ENCODE measurements around the gene CHMP1A.
"Not testable (repeated sequence)": the region's sequence is repeated elsewhere in the genome, so short reads cannot be mapped to it uniquely, and the experiment has no call there.

CHMP1A gene

DNA sequence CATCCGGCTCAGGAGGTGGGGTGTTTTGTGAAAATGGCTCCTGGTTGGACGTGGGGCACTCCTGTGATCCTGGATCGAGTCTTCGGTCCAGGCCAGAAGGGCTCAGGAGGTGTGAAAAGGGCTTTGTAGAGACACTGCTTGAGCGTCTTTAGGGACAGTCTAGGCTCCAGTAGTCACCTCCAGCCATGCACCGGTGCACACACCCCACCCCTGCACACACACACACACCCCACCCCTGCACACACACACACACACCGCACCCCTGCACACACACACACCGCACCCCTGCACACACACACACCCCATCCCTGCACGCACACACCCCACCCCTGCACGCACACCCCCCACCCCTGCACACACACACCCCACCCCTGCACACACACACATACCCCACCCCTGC, 19.1 kb downstream of the CHMP1A start:
- H3K27me3 ChIP-seq (ENCODE audit: insufficient read depth, low read length), result peaks cover 7% of the 10 kb centered on the region
- H3K27ac ChIP-seq (ENCODE audit: low read depth, low read length), result no peak overlapping the region
- 85% methylated on average over 5 of the region's 10 CpGs for WGBS
- H3K9ac ChIP-seq (ENCODE audit: low read depth, low read length), result no peak overlapping the region
- no peaks in the 10 kb centered on the region for H3K36me3 ChIP-seq (ENCODE audit: insufficient read depth, low read length)
- H3K4me3 ChIP-seq (ENCODE audit: low read length), result no peak overlapping the region
- H3K9me3 ChIP-seq (ENCODE audit: insufficient read depth, low read depth, low read length), result no peaks in the 10 kb centered on the region
- H3K4me1 ChIP-seq (ENCODE audit: insufficient read depth, low read length), result no peaks in the 10 kb centered on the region

DNA sequence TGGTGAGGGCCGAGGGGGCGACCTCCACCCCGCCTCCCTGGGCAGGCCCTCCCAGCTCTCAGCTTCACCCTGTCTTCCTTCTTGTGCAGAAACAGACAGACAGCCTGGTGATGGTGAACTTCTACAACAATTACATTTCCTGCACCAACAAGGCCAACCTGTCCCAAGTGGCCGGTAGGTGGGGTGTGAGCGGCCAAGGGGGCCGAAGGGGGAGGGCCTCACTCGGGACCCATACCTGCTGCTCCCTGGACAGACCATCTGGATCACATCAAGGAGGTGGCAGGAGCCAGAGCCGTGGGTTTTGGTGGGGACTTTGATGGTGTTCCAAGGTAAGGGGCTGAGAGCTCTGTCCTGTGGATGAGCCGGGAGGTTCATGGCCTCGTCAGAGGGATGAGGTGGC, 20.1 kb downstream of the CHMP1A start:
- 88% methylated on average over 10 of the region's 10 CpGs for WGBS
- H3K9me3 ChIP-seq (ENCODE audit: insufficient read depth, low read depth, low read length), result no peaks in the 10 kb centered on the region
- H3K4me3 ChIP-seq (ENCODE audit: low read length), result no peak overlapping the region
- H3K4me1 ChIP-seq (ENCODE audit: insufficient read depth, low read length), result no peaks in the 10 kb centered on the region
- peaks cover 7% of the 10 kb centered on the region for H3K27me3 ChIP-seq (ENCODE audit: insufficient read depth, low read length)
- no peak overlapping the region for H3K9ac ChIP-seq (ENCODE audit: low read depth, low read length)
- no peak overlapping the region for H3K27ac ChIP-seq (ENCODE audit: low read depth, low read length)
- no peaks in the 10 kb centered on the region for H3K36me3 ChIP-seq (ENCODE audit: insufficient read depth, low read length)

DNA sequence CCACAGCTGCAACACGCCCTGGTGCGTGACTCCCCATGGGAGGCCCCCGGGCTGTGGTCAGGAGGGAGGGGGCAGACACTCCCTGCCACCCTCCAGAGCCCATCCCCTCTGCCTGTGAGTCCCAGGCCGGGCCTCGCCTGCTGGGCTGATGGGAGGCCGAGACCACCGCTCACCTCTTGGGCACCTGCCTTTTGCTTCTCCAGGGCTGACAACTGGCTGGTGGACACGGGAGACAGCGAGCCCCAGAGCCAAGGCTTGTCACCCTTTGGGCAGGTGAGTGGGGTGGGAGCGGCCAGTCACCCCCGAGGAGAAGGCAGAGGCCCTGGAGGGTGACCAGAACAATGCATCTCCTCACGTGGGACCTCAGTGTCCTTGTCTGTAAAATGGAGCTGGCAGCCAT, 20.8 kb downstream of the CHMP1A start:
- Histone ChIP-seq H3K36me3 (ENCODE audit: insufficient read depth, low read length) (no peaks in the 10 kb centered on the region), H3K9ac (ENCODE audit: low read depth, low read length) (no peak overlapping the region), H3K9me3 (ENCODE audit: insufficient read depth, low read depth, low read length) (no peaks in the 10 kb centered on the region), H3K4me1 (ENCODE audit: insufficient read depth, low read length) (no peaks in the 10 kb centered on the region), H3K27me3 (ENCODE audit: insufficient read depth, low read length) (peaks cover 7% of the 10 kb centered on the region), H3K4me3 (ENCODE audit: low read length) (no peak overlapping the region), H3K27ac (ENCODE audit: low read depth, low read length) (no peak overlapping the region)
- 91% methylated on average over 12 of the region's 12 CpGs for WGBS

DNA sequence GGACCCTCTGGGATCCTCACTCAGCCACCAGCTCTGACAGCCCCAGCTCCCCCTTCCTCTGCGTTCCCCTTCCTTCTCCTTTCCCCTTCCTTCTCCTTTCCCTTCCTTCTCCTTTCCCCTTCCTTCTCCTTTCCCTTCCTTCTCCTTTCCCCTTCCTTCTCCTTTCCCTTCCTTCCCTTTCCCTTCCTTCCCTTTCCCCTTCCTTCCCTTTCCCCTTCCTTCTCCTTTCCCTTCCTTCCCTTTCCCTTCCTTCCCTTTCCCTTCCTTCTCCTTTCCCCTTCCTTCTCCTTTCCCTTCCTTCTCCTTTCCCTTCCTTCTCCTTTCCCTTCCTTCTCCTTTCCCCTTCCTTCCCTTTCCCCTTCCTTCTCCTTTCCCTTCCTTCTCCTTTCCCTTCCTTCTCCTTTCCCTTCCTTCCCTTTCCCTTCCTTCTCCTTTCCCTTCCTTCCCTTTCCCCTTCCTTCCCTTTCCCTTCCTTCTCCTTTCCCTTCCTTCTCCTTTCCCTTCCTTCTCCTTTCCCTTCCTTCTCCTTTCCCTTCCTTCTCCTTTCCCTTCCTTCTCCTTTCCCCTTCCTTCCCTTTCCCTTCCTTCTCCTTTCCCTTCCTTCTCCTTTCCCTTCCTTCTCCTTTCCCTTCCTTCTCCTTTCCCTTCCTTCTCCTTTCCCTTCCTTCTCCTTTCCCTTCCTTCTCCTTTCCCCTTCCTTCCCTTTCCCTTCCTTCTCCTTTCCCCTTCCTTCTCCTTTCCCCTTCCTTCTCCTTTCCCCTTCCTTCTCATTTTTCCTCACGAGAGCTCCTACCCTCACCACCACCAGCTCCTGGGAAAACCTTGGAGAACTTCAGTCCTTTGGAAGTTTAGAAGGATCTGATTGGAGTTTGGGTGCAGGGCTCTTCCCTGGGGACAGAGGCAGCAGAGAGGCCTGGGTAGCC, 22.8 kb downstream of the CHMP1A start:
- not testable (repeated sequence) for H3K36me3 ChIP-seq (ENCODE audit: insufficient read depth, low read length); H3K27ac ChIP-seq (ENCODE audit: low read depth, low read length); H3K9ac ChIP-seq (ENCODE audit: low read depth, low read length); H3K27me3 ChIP-seq (ENCODE audit: insufficient read depth, low read length); H3K9me3 ChIP-seq (ENCODE audit: insufficient read depth, low read depth, low read length); H3K4me1 ChIP-seq (ENCODE audit: insufficient read depth, low read length); H3K4me3 ChIP-seq (ENCODE audit: low read length)
- 75% methylated on average over 1 of the region's 2 CpGs for WGBS

DNA sequence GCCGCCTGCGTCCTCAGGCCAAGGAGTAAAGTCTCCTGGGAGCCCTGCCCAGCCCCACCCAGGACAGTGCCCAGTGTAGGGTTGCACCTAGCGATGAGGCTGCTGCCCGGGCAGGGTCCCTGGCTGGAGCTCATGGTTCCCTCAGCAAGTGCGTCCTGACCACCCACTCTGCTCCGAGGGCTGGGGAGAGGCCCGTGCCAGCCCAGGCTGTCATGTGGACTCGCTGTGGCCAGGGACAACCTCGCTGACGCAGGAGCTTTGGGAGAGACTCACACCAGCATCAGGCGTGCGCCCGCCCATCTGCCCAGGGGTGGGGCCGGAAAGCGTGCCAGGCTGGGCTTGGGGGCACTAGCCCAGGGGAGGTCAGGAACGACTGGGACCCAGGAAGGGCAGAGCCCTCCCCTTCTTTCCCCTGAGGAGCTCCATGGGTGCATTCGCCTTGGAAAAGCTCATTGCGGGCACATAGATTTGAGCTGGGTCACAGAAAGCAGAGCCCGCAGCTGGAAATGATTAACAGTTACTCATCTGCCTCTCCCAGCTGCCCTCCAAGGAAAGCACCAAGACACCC, 24.4 kb downstream of the CHMP1A start:
- no peak overlapping the region for H3K4me3 ChIP-seq (ENCODE audit: low read length)
- no peak overlapping the region for H3K27ac ChIP-seq (ENCODE audit: low read depth, low read length)
- H3K36me3 ChIP-seq (ENCODE audit: insufficient read depth, low read length), result no peaks in the 10 kb centered on the region
- H3K4me1 ChIP-seq (ENCODE audit: insufficient read depth, low read length), result no peaks in the 10 kb centered on the region
- 0 out of 2 replicates have a peak, but pooled peaks cover 3% of the 10 kb centered on the region for H3K9me3 ChIP-seq (ENCODE audit: insufficient read depth, low read depth, low read length)
- H3K9ac ChIP-seq (ENCODE audit: low read depth, low read length), result no peak overlapping the region
- H3K27me3 ChIP-seq (ENCODE audit: insufficient read depth, low read length), result peaks cover 7% of the 10 kb centered on the region
- WGBS, result 84% methylated on average over 19 of the region's 19 CpGs

DNA sequence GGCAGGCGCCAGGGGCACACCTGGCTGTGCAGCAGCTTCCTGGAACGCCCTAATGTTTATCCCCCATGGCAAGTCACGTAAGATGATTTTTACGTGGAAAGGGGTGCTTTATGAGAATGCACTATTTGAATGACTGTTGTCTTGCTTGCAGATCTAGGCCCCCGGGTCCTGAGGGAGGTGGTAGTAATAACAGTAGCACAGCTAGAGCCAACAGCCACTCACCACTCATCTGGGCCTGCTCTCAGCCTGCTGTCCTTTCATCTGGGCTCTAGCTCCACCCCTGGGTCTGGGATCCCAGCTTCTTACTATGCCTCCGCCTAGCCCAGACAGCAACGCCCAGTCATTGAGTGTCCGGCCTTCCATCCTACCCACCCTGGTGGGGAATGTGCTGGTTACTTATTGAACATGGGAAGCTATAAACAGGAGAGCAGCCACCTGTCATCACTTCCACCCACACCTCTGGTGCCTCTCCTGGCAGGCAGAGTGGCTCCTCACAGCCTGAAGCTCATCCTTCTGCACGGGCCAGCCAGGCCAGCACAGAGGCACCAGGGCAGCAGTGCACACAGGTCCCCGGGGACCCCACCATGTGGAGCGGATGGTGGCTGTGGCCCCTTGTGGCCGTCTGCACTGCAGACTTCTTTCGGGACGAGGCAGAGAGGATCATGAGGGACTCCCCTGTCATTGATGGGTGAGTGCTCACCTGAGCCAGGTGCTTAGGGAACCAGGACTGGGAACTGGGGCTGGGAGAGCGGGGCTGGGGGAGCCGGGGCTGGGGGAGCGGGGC, 27.5 kb downstream of the CHMP1A start:
- Histone ChIP-seq H3K36me3 (ENCODE audit: insufficient read depth, low read length) (no peaks in the 10 kb centered on the region), H3K9ac (ENCODE audit: low read depth, low read length) (no peak overlapping the region), H3K4me3 (ENCODE audit: low read length) (no peak overlapping the region), H3K9me3 (ENCODE audit: insufficient read depth, low read depth, low read length) (0 out of 2 replicates have a peak, but pooled peaks cover 3% of the 10 kb centered on the region), H3K27me3 (ENCODE audit: insufficient read depth, low read length) (peaks cover 7% of the 10 kb centered on the region), H3K27ac (ENCODE audit: low read depth, low read length) (no peak overlapping the region), H3K4me1 (ENCODE audit: insufficient read depth, low read length) (no peaks in the 10 kb centered on the region)
- 94% methylated on average over 14 of the region's 17 CpGs for WGBS

DNA sequence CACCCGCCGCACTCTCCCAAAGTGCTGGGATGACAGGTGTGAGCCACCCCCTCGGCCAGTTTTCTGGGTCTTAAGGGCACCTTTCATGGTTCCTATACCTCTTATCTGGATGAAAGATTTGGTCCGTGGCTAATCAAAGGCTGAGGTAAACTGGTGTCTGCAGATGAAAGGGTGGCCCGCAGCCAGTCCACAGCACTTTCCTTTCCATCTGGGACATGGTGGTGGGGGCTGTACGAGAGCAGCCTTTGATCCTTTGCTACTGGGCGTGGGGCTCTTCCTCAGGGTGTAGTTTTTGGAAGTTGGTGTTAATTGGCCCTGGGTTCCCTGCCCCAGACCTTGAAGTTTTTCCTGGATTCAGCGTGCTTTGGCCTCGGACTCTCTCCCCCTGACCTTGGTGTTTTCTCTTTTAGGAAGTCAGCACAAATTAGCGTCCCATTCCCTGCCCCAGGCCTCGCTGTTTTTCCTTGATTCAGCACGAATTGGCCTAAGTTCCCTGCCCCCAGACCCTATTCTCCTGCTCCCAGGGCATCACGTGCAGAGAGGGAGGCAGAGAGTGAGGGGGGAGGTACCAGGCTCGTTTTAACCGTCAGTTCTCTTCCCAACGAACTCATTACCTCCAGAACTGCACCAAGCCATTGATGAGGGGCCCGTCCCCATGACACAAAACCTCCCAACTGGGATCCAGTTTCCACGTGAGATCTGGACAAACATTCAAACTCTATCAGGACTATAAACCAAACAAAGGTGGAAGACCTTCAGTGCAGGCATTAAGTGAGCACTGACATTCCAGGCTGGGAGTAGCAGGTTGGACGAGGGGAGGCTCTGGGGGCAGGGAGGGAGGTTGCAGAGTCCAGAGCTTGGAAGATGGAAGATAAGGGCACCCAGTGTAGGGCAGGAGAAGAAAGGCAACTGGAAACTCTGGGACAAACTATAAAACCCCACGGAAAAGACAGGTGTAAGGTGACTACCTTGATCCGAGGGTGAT, 32.4 kb downstream of the CHMP1A start:
- H3K4me3 ChIP-seq (ENCODE audit: low read length), result no peak overlapping the region
- H3K36me3 ChIP-seq (ENCODE audit: insufficient read depth, low read length), result no peaks in the 10 kb centered on the region
- H3K27ac ChIP-seq (ENCODE audit: low read depth, low read length), result no peak overlapping the region
- peaks cover 15% of the 10 kb centered on the region for H3K27me3 ChIP-seq (ENCODE audit: insufficient read depth, low read length)
- H3K9me3 ChIP-seq (ENCODE audit: insufficient read depth, low read depth, low read length), result 0 out of 2 replicates have a peak, but pooled peaks cover 2% of the 10 kb centered on the region
- no peak overlapping the region for H3K9ac ChIP-seq (ENCODE audit: low read depth, low read length)
- 60% methylated on average over 21 of the region's 21 CpGs for WGBS
- peaks cover 2% of the 10 kb centered on the region; the same call in 1 of the 2 replicates for H3K4me1 ChIP-seq (ENCODE audit: insufficient read depth, low read length)

DNA sequence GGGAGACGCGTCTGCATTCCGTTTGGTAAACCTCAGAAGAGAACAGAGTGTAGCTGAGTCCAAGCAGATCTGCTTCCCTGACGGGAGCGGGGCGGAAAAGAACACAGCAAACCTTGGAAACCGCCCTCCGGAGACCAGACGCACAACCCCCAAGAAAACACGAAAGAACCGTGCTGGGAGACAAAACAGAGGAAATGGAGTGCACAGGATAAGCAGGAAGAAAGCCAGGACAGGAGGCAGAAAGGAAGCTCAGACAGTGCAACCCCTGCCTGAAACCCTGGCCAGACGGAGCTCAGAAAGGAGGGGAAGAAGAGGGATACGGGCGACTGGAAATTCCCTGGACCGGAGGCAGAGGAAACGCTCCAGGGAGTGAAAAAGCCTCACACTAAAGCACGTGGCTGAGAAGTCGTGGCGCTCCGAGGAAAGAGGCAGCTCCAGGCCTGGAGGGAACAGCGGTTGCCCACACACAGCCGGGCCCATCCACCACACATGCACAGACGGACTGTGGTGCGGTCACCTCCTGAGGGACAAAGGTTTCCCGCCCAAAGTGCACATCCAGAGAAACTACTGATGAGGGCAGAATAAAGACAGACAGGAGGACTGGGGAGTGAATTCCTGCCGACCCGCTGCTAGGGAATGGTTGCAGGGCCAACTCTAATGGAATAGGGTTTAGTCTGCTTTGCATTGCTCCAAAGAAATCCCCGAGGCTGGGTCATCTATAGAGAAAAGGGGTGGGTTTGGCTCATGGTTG, 33.8 kb downstream of the CHMP1A start:
- no peaks in the 10 kb centered on the region for H3K36me3 ChIP-seq (ENCODE audit: insufficient read depth, low read length)
- no peak overlapping the region; the same call in 1 of the 2 replicates for H3K9ac ChIP-seq (ENCODE audit: low read depth, low read length)
- peaks cover 3% of the 10 kb centered on the region; the same call in 1 of the 2 replicates for H3K4me1 ChIP-seq (ENCODE audit: insufficient read depth, low read length)
- H3K27ac ChIP-seq (ENCODE audit: low read depth, low read length), result no peak overlapping the region
- H3K27me3 ChIP-seq (ENCODE audit: insufficient read depth, low read length), result peaks cover 15% of the 10 kb centered on the region
- H3K4me3 ChIP-seq (ENCODE audit: low read length), result no peak overlapping the region
- no peaks in the 10 kb centered on the region for H3K9me3 ChIP-seq (ENCODE audit: insufficient read depth, low read depth, low read length)
- 66% methylated on average over 28 of the region's 28 CpGs for WGBS

DNA sequence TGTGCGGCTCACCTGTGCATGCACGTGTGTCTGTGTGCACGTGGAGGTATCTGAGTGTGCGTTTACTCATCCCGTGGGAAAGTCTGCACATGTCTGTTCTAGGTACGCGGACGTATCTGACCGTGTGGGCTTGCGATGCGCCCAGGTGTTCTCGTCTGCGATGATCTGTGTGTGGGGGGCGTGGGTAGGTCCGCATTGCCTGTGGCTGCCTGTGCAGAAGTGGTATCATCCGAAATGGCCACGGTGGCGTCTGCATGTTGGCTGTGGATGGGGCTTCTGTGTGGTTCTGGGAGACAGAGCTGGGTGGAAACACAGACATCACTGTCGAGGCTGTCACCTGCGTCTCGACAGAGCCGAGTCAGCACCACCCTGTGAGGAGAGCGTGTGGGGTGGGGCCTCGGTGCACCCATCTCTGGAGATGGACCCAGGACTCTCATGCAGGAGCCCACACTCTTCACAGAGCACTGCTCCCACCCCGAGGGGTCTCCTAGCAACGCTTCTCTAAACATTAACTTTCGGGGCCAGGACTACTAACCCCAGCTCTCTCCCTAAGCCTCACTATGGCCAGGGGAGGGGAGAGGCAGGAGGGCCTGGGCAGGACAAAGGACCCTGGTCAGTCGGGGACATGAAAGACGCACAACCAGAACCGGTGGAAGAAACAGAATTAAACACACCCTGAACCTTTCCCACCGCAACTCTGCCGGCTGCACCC, 35.7 kb downstream of the CHMP1A start:
- whole genome bisulfite sequencing, result 92% methylated on average over 32 of the region's 32 CpGs
- H3K27ac ChIP-seq (ENCODE audit: low read depth, low read length), result no peak overlapping the region
- no peaks in the 10 kb centered on the region for H3K36me3 ChIP-seq (ENCODE audit: insufficient read depth, low read length)
- no peak overlapping the region for H3K4me3 ChIP-seq (ENCODE audit: low read length)
- H3K9ac ChIP-seq (ENCODE audit: low read depth, low read length), result no peak overlapping the region
- H3K9me3 ChIP-seq (ENCODE audit: insufficient read depth, low read depth, low read length), result no peaks in the 10 kb centered on the region
- H3K27me3 ChIP-seq (ENCODE audit: insufficient read depth, low read length), result peaks cover 15% of the 10 kb centered on the region
- H3K4me1 ChIP-seq (ENCODE audit: insufficient read depth, low read length), result peaks cover 3% of the 10 kb centered on the region; the same call in 1 of the 2 replicates
